ENCODE results near the gene CLSTN2. TPM values are rescaled to one million over a fixed set of nuclear protein-coding genes. Genes with fewer than 3 reads are reported as not detected.

Gene CLSTN2
- total RNA-seq, 4 donors from 2014 or later = 19.5 to 66.7 (median 42.5) TPM

DNA sequence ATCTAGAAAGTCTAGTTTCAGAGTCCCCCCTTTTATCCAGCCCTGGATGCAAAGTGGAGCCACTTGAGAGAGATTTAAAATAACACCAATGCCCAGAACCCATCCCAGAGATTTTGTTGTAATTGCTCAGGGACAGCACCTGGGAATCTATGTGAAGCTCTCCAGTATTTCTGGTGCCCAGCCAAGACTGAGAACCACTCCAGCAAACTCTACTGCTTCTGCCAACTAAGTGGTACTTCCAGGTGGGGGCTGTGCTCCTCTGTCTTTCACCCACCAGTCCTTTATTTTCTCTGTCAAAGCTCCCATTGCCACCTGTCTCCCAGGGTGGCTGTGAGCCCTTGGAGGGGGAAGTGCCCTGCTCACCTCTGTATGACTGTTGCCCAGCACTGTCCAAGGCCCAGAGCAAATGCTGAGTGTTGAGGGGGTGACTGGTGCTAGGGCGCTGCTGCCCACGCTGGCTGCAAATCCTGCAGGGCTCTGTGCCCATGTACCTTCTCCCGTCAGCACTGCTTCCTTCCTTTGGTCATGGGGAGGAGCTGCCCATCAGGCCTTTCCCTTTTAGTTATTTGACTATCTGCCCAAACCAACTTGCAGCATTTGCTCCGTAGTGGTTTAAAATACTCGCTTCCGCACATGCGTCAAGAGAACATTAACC lies 9.4 kb downstream of the CLSTN2 start:
- TF ChIP-seq, protein P1, sequence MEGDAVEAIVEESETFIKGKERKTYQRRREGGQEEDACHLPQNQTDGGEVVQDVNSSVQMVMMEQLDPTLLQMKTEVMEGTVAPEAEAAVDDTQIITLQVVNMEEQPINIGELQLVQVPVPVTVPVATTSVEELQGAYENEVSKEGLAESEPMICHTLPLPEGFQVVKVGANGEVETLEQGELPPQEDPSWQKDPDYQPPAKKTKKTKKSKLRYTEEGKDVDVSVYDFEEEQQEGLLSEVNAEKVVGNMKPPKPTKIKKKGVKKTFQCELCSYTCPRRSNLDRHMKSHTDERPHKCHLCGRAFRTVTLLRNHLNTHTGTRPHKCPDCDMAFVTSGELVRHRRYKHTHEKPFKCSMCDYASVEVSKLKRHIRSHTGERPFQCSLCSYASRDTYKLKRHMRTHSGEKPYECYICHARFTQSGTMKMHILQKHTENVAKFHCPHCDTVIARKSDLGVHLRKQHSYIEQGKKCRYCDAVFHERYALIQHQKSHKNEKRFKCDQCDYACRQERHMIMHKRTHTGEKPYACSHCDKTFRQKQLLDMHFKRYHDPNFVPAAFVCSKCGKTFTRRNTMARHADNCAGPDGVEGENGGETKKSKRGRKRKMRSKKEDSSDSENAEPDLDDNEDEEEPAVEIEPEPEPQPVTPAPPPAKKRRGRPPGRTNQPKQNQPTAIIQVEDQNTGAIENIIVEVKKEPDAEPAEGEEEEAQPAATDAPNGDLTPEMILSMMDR (IDR thresholded peaks at IDR 0.05; ENCODE audit: low read depth) = no peak

DNA sequence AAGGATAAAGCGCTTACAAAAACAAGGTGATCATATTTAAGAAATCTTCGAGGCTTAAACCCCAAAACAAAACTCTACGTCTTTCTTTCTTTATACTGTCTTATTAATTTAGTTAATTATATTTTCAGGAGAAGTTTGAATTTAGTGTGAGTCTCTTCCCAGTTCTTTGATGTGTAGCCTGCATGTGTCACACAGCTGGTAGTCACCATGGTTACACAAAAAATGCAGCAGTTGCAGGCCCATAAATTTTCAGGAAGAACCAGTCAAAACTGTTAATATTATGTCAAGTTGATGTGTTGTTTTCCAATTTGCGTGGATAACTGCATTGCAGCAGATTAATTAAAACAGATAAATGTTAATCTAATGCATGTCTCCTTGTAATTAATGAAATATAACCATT lies 10.4 kb downstream of the CLSTN2 start:
- TF ChIP-seq, protein P1 (IDR thresholded peaks at IDR 0.05; ENCODE audit: low read depth) = no peak

DNA sequence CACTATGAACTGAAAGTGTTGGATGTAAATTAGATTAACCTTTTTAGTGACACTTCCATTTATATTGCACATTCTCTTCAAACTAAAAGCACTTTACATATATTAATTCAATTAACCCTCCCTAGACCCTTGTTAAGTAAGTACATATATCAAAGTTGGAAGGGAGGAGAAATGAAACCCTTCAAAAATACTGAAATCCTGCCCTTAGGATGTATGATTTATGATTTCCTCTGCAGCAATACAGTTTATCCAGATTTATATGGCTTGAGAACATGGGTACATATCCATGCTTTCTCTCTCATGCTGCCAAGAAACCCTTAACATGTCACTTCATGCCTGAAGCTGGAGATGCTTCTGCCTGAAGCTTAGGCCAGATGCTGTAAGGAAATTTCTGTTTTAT lies 11.0 kb downstream of the CLSTN2 start:
- TF ChIP-seq, protein P1 (IDR thresholded peaks at IDR 0.05; ENCODE audit: low read depth) = no peak

DNA sequence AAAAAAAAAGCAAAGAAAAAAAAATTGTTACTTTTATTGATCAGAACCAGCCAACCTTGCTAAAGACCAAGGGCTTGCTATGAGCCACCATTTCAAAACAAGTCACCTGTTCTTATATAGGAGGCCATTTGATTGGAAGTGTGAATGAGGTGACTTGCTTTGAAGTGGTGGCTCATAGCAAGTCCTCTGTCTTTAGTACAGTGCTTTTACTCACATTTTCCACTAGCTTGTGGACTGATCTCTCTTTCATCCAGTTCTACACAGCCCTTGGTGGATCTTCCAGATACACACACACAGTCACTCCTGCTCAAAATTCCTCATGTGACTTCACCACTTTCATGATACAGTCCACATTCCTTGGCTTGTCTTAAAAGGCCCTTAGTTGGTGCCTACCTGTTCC lies 13.5 kb downstream of the CLSTN2 start:
- TF ChIP-seq, protein P1 (IDR thresholded peaks at IDR 0.05; ENCODE audit: low read depth) = no peak

DNA sequence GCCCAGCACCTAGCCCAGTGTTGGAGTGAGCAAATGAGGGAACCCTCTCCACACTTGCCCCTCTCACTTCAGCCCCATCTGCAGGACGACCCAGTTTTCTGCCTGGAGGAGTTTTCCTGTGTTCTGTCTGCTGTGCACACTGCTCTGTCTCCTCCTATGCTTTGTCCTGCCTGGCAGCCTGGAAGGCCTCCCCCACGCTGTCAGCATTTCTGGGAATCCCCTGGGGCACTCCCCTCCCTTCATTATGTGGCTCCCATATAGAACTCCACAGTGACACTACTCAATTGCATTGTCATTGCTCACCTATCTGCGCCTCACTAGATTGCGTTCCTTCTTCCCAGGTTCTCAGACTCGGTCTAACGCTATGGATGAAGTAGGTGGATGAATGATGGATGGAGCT lies 13.9 kb downstream of the CLSTN2 start:
- TF ChIP-seq, protein P1 (IDR thresholded peaks at IDR 0.05; ENCODE audit: low read depth) = no peak

DNA sequence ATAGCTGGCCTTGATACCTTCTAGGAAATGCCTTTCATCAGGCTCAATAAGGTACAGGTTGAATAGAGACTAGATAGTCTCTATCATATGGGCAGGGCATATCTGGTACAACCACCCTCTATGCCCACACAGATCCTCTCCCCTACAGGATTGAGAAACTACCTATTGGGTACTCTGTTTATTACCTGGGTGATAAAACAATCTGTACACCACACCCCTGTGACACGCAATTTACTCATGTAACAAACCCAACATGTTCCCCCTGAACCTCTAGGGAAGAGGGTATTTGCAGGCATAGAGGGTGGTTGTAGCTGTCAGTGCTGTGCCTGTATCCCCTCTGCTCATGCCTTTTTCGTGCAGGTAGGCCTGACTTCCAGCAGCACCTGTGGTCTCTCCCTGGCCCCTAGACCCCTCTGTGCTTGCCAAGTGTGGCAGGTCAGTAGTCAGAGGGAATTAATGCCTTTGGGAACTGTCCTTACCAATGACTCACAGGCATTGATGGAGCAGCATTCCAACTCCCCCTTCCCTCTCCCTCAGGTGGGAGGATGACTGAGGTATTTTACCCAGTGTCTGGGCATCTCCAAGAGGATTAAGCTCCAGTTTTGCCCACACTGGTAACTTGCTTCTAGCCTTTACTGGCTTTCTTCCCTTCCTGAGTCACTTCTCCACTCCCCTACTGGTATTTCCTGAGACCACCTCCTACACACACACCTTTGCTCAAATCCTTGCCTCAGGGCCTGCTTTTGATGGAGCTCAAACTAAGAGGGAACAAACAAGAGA lies 18.3 kb downstream of the CLSTN2 start:
- TF ChIP-seq, protein P1 (IDR thresholded peaks at IDR 0.05; ENCODE audit: low read depth) = no peak

DNA sequence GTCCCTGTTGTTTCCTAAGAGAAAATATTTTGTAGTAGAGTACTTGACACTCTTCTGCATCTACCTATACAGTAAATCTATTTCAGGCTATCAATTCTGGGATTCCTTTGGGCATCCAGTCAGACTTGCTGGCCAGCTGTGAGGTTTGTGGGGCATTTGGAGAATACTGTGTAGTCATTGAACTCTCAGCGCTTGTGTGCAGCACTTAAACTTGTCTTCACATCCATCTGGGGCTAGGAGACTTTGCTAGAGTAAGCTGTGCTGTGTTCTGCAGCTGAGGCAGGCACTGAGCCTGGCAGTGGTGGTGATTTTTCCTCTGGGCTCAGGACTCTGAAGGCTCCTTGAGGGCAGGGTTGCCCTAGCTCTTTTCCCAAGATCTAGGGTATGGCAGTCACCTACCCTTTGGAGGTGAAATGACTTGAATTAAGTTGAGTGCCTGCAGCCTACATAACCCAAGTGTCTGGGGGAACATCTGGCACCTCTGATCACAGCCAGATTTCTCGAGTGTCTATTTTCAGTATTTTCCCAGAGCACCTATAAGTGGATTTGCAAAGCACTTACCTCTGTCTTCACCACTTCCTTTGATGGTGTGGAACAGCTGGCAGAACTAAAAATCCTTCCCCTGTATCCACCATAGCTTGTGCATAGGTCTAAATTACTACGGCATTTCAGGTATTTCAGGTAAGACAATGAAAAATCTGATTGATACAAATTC lies 19.3 kb downstream of the CLSTN2 start:
- TF ChIP-seq, protein P1 (IDR thresholded peaks at IDR 0.05; ENCODE audit: low read depth) = no peak

Measured in subcutaneous adipose tissue (tissue), 4 donors.